SU-DHL-6 (cell line): ENCODE measurements around the gene OTOGL.

ENCODE experiments used
- H2AFZ ChIP-seq: fragments of 200-600 bp; sonication (generic); 2 replicates; pipeline ENCODE4 v1.6.1; 2014; ENCODE audit warnings: low read depth, mild to moderate bottlenecking, moderate library complexity, mixed read lengths, antibody characterized with exemption, low read length; ENCODE audit not compliant: severe bottlenecking
- H3F3A ChIP-seq: fragments of 200-600 bp; shearing (Covaris generic); 2 replicates; pipeline ENCODE4 v1.6.0; 2016; ENCODE audit warnings: antibody characterized with exemption, mild to moderate bottlenecking; ENCODE audit not compliant: insufficient read depth
- H3K27ac ChIP-seq: fragments of 200-600 bp; sonication (generic); 2 replicates; pipeline ENCODE4 v1.5.1; 2016; ENCODE audit warnings: low read depth, mild to moderate bottlenecking, low read length, moderate library complexity, mixed read lengths
- H3K27me3 ChIP-seq: fragments of 200-600 bp; sonication (generic), shearing (Covaris generic); 2 replicates; pipeline ENCODE4 v1.6.0; 2014; ENCODE audit warnings: mild to moderate bottlenecking, low read length
- H3K36me3 ChIP-seq: fragments of 200-600 bp; sonication (generic); 2 replicates; pipeline ENCODE4 v1.6.1; 2014; ENCODE audit warnings: mild to moderate bottlenecking, low read length, mixed read lengths
- H3K4me2 ChIP-seq: fragments of 300-600, 200-600 bp; shearing (Covaris generic), sonication (generic); 2 replicates; pipeline ENCODE4 v1.6.0; 2014; ENCODE audit warnings: low read length, low read depth, mild to moderate bottlenecking; ENCODE audit not compliant: poor library complexity, severe bottlenecking
- H3K4me3 ChIP-seq: fragments of 200-600 bp; sonication (generic); 2 replicates; pipeline ENCODE4 v1.5.1; 2014; ENCODE audit warnings: antibody characterized with exemption, low read length, mild to moderate bottlenecking, mixed read lengths; ENCODE audit not compliant: insufficient read depth, poor library complexity, severe bottlenecking
- H3K79me2 ChIP-seq: fragments of 200-600 bp; sonication (generic); 2 replicates; pipeline ENCODE4 v1.6.1; 2014; ENCODE audit warnings: mild to moderate bottlenecking, low read length, moderate library complexity; ENCODE audit not compliant: insufficient read depth
- H3K9ac ChIP-seq: fragments of 200-600 bp; sonication (generic); 2 replicates; pipeline ENCODE4 v1.7.0; 2014; ENCODE audit warnings: mild to moderate bottlenecking, low read length
- H3K9me2 ChIP-seq: fragments of 200-600 bp; sonication (generic); replicated peaks from 2 replicates; pipeline ENCODE4 v1.6.1; 2014; ENCODE audit warnings: low read length; ENCODE audit not compliant: insufficient read depth
- H3K9me3 ChIP-seq: fragments of 200-600 bp; sonication (generic); 2 replicates; pipeline ENCODE4 v1.6.1; 2014; ENCODE audit warnings: low read length, mixed read lengths; ENCODE audit not compliant: insufficient read depth
- H4K20me1 ChIP-seq: fragments of 200-600 bp; sonication (generic); 2 replicates; pipeline ENCODE4 v1.6.1; 2014; ENCODE audit warnings: low read depth, mild to moderate bottlenecking, antibody characterized with exemption, low read length, moderate library complexity, mixed read lengths
- EZH2phosphoT487 ChIP-seq: fragments of 200-600 bp; sonication (generic), shearing (Covaris generic); conservative IDR thresholded peaks from 2 replicates; pipeline ENCODE4 v1.6.1; 2018; ENCODE audit warnings: mild to moderate bottlenecking, antibody characterized with exemption, low read length, moderate library complexity, mixed read lengths
- TF ChIP-seq, protein P1 (sequence below): fragments of 200-600 bp; sonication (generic); IDR thresholded peaks from one replicate; pipeline ENCODE4 v1.5.1; 2017; ENCODE audit warnings: antibody characterized with exemption, mild to moderate bottlenecking, low read length, moderate library complexity; ENCODE audit not compliant: insufficient read depth, poor library complexity, severe bottlenecking

Gene OTOGL

DNA sequence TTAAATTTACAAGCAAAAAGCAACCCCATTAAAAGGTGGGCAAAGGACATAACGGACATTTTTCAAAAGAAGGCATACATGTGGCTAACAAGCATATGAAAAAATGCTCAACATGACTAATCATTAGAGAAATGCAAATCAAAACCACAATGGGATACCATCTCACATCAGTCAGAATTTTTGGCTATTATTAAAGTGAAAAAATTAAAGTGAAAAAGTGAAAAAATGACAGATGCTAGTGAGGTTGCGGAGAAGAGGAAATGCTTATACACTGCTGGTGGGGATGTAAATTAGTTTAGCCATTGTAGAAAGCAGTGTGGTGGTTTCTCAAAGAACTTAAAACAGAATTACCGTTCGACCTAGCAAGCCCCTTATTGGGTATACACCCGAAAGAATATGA is 7.9 kb downstream of the OTOGL start:
- no peak overlapping the region for H3K4me2 ChIP-seq

GRCh38 chr12:80116735-80117134 is 17.4 kb downstream of the OTOGL start:
- H3F3A ChIP-seq, result no peaks in the 10 kb centered on the region
- no peaks in the 10 kb centered on the region for H3K27me3 ChIP-seq
- H3K9ac ChIP-seq, result no peak overlapping the region
- no peaks in the 10 kb centered on the region for H3K9me3 ChIP-seq
- H3K9me2 ChIP-seq, result no peaks in the 10 kb centered on the region
- no peaks in the 10 kb centered on the region for H4K20me1 ChIP-seq
- no peak for TF ChIP-seq EZH2phosphoT487
- TF ChIP-seq, protein P1, sequence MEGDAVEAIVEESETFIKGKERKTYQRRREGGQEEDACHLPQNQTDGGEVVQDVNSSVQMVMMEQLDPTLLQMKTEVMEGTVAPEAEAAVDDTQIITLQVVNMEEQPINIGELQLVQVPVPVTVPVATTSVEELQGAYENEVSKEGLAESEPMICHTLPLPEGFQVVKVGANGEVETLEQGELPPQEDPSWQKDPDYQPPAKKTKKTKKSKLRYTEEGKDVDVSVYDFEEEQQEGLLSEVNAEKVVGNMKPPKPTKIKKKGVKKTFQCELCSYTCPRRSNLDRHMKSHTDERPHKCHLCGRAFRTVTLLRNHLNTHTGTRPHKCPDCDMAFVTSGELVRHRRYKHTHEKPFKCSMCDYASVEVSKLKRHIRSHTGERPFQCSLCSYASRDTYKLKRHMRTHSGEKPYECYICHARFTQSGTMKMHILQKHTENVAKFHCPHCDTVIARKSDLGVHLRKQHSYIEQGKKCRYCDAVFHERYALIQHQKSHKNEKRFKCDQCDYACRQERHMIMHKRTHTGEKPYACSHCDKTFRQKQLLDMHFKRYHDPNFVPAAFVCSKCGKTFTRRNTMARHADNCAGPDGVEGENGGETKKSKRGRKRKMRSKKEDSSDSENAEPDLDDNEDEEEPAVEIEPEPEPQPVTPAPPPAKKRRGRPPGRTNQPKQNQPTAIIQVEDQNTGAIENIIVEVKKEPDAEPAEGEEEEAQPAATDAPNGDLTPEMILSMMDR, result no peak
- no peak overlapping the region for H2AFZ ChIP-seq
- no peaks in the 10 kb centered on the region for H3K36me3 ChIP-seq
- H3K27ac ChIP-seq, result no peak overlapping the region
- no peak overlapping the region for H3K4me2 ChIP-seq
- no peaks in the 10 kb centered on the region for H3K79me2 ChIP-seq
- H3K4me3 ChIP-seq, result no peak overlapping the region

More for the DNA sequence above, 7.9 kb downstream of the OTOGL start:
- no peak for TF ChIP-seq EZH2phosphoT487
- TF ChIP-seq, protein P1, result no peak
- no peaks in the 10 kb centered on the region for H3K9me3 ChIP-seq
- H3K36me3 ChIP-seq, result no peaks in the 10 kb centered on the region
- no peaks in the 10 kb centered on the region for H3K9me2 ChIP-seq
- no peaks in the 10 kb centered on the region for H3F3A ChIP-seq
- no peak overlapping the region for H3K9ac ChIP-seq
- no peak overlapping the region for H3K4me3 ChIP-seq
- no peak overlapping the region for H3K27ac ChIP-seq
- H2AFZ ChIP-seq, result no peak overlapping the region
- H3K79me2 ChIP-seq, result no peaks in the 10 kb centered on the region
- H3K27me3 ChIP-seq, result no peaks in the 10 kb centered on the region; the same call in 1 of the 2 replicates
- H4K20me1 ChIP-seq, result no peaks in the 10 kb centered on the region

- Histone ChIP-seq H3K9me3 (no peaks in the 10 kb centered on the region), H3K79me2 (no peaks in the 10 kb centered on the region), H3K27me3 (no peaks in the 10 kb centered on the region), H3K36me3 (no peaks in the 10 kb centered on the region), H3K27ac (no peak overlapping the region), H2AFZ (no peak overlapping the region), H3K4me3 (no peak overlapping the region), H3F3A (no peaks in the 10 kb centered on the region), H3K9me2 (no peaks in the 10 kb centered on the region), H4K20me1 (no peaks in the 10 kb centered on the region), H3K9ac (no peak overlapping the region), H3K4me2 (no peak overlapping the region)
- TF ChIP-seq, protein P1, result no peak
- TF ChIP-seq EZH2phosphoT487, result no peak
These were observed 19.4 kb downstream of the OTOGL start for GRCh38 chr12:80118565-80119324.
